HCT116 (cell line): Measurements from ENCODE around the gene ATP8A2. TPM values are rescaled to one million over a fixed set of nuclear protein-coding genes. Genes with fewer than 3 reads are reported as not detected.

Experiments used
- ATAC-seq: fragments of 200-7000 bp; cut with Tn5 transposase; 2 replicates; pipeline ENCODE4 v1.9.1; 2020; ENCODE audit warnings: mild to moderate bottlenecking, moderate library complexity
- BruUV-seq: library from RNA; stranded (reverse); fragments of 400-500 nt; replicated peaks from 2 replicates; lab custom pipeline; 2021; lab: Mats Ljungman, UMichigan
- CTCF ChIA-PET: fragments of 300-600 bp; sonication (Branson Sonifier 250); formaldehyde crosslinking; loops from one replicate; lab custom pipeline; 2021; ENCODE audit warnings: antibody characterized with exemption; lab: Charles Lee
- POLR2A ChIA-PET: fragments of 300-600, 350-600 bp; sonication (Branson Sonifier 250); formaldehyde crosslinking; loops from one replicate; lab custom pipeline; 2021; ENCODE audit warnings: antibody characterized with exemption; lab: Charles Lee
- RAD21 ChIA-PET, 2 experiments: fragments of 300-600 bp; sonication (Branson Sonifier 250); formaldehyde crosslinking; loops; one replicate each; lab custom pipeline; 2023; ENCODE audit warnings: low total read pairs in 2 of 2; ENCODE audit not compliant: uncharacterized antibody in 2 of 2, unreplicated experiment in 2 of 2, low non-redundant PET in 1 of 2; lab: Charles Lee
- DNase-seq: peaks from one replicate; pipeline ENCODE4 v3.0.0-alpha.2; 2010; ENCODE audit warnings: low read depth, low spot score
- H2AFZ ChIP-seq: fragments of 200-600 bp; shearing (Covaris generic), sonication (generic); 2 replicates; pipeline ENCODE4 v1.6.1; 2017; ENCODE audit warnings: low read depth, mixed run types, mixed read lengths, antibody characterized with exemption, low read length; ENCODE audit not compliant: poor library complexity, severe bottlenecking
- H3K27ac ChIP-seq: 2 replicates; pipeline ENCODE4 v1.5.1; 2012; ENCODE audit warnings: low read depth, low read length
- H3K27me3 ChIP-seq: fragments of 200-600 bp; sonication (generic); 2 replicates; pipeline ENCODE4 v1.6.1; 2016; ENCODE audit warnings: mixed run types, low read length, mixed read lengths; ENCODE audit not compliant: insufficient read depth
- H3K36me3 ChIP-seq, 2 experiments: fragments of 200-500 bp in 1 of 2; fragments of 200-600 bp in 1 of 2; sonication (Bioruptor generic) in 1 of 2; sonication (generic) in 1 of 2; 2 replicates each; pipeline versions ENCODE4 v1.5.1 to v1.6.1; 2014 to 2016; ENCODE audit warnings: low read length in 2 of 2, inconsistent platforms in 1 of 2, mixed read lengths in 1 of 2, mixed run types in 1 of 2; ENCODE audit not compliant: insufficient read depth in 2 of 2, control insufficient read depth in 1 of 2
- H3K4me1 ChIP-seq, 2 experiments: fragments of 200-600 bp in 1 of 2; sonication (generic) in 1 of 2; 2 replicates each; pipeline versions ENCODE4 v1.5.1 to v1.6.1; 2012 to 2017; ENCODE audit warnings: low read length in 2 of 2, inconsistent platforms in 1 of 2, mild to moderate bottlenecking in 1 of 2, mixed read lengths in 1 of 2, mixed run types in 1 of 2, moderate library complexity in 1 of 2; ENCODE audit not compliant: insufficient read depth in 2 of 2, control insufficient read depth in 1 of 2
- H3K4me2 ChIP-seq: fragments of 200-600 bp; sonication (generic); 2 replicates; pipeline ENCODE4 v1.6.1; 2017; ENCODE audit warnings: mixed run types, low read length, mixed read lengths
- H3K4me3 ChIP-seq, 2 experiments: fragments of 200-600 bp in 1 of 2; sonication (generic) in 1 of 2; replicated peaks in 1 of 2; 2 replicates each; pipeline ENCODE4 v1.5.1; 2011 to 2016; ENCODE audit warnings: low read length in 2 of 2, control low read depth in 1 of 2, low read depth in 1 of 2, mild to moderate bottlenecking in 1 of 2, mixed read lengths in 1 of 2, mixed run types in 1 of 2
- H3K79me2 ChIP-seq: fragments of 200-600 bp; sonication (generic); 2 replicates; pipeline ENCODE4 v1.6.1; 2017; ENCODE audit warnings: mild to moderate bottlenecking, mixed run types, low read length, moderate library complexity, mixed read lengths; ENCODE audit not compliant: insufficient read depth
- H3K9ac ChIP-seq: fragments of 200-600 bp; sonication (generic); 2 replicates; pipeline ENCODE4 v1.6.1; 2016; ENCODE audit warnings: low read length, mixed read lengths
- H3K9me2 ChIP-seq: fragments of 200-600 bp; sonication (generic), shearing (Covaris generic); 2 replicates; pipeline ENCODE4 v1.6.1; 2017; ENCODE audit warnings: mixed run types, mild to moderate bottlenecking, moderate library complexity; ENCODE audit not compliant: insufficient read depth
- H3K9me3 ChIP-seq, 2 experiments: fragments of 200-500 bp in 1 of 2; fragments of 200-600 bp in 1 of 2; sonication (Bioruptor generic) in 1 of 2; sonication (generic) in 1 of 2; 2 replicates each; pipeline ENCODE4 v1.6.1; 2014 to 2017; ENCODE audit warnings: low read length in 2 of 2, mixed read lengths in 2 of 2, inconsistent platforms in 1 of 2, low read depth in 1 of 2, mild to moderate bottlenecking in 1 of 2, mixed run types in 1 of 2, moderate library complexity in 1 of 2; ENCODE audit not compliant: control insufficient read depth in 1 of 2, insufficient read depth in 1 of 2
- H4K20me1 ChIP-seq: fragments of 200-600 bp; sonication (generic), shearing (Covaris generic); 2 replicates; pipeline ENCODE4 v1.6.1; 2017; ENCODE audit warnings: mixed run types, mild to moderate bottlenecking, moderate library complexity; ENCODE audit not compliant: insufficient read depth
- CBX3 ChIP-seq: IDR thresholded peaks from 2 replicates; pipeline ENCODE4 v1.6.1; 2012; ENCODE audit warnings: low read depth
- CEBPB ChIP-seq: IDR thresholded peaks from 2 replicates; pipeline ENCODE4 v1.6.1; 2012; ENCODE audit warnings: low read depth
- ELF1 ChIP-seq: IDR thresholded peaks from 2 replicates; pipeline ENCODE4 v1.6.1; 2012; ENCODE audit warnings: low read depth, borderline replicate concordance
- EZH2 ChIP-seq: fragments of 200-600 bp; sonication (generic); IDR thresholded peaks from 2 replicates; pipeline ENCODE4 v1.6.1; 2017; ENCODE audit warnings: antibody characterized with exemption, mixed run types
- JUND ChIP-seq: IDR thresholded peaks from 2 replicates; pipeline ENCODE4 v1.6.1; 2012
- POLR2AphosphoS5 ChIP-seq: IDR thresholded peaks from 2 replicates; pipeline ENCODE4 v1.6.1; 2011; ENCODE audit warnings: mild to moderate bottlenecking, low read depth, low read length, moderate library complexity
- REST ChIP-seq: IDR thresholded peaks from 2 replicates; pipeline ENCODE4 v1.6.1; 2012; ENCODE audit warnings: low read depth
- intact Hi-C: fragments of 100-400 bp; cut with micrococcal nuclease; formaldehyde crosslinking; loops from 2 replicates; pipeline ENCODE4 v1.10.0; 2022
- total RNA-seq: library from RNA; stranded (reverse); gene quantifications from one replicate; pipeline ENCODE4 v1.2.1, GENCODE V29; 2021; ENCODE audit not compliant: unreplicated experiment

ATP8A2 gene
- total RNA-seq, 1 experiment from 2014 or later = not detected

- POLR2A ChIA-PET = no interaction called here
- H3K27me3 ChIP-seq = peaks cover 22% of the 10 kb centered on the region
- peaks cover 0 to 4% of the 10 kb centered on the region in 2 experiments; a peak in 1 of 4 replicates for H3K4me1 ChIP-seq
- RAD21 ChIA-PET = no interaction called here
- no peak for DNase-seq
- TF ChIP-seq JUND = no peak
- TF ChIP-seq CEBPB = no peak
- TF ChIP-seq CBX3 = no peak
- TF ChIP-seq POLR2AphosphoS5 = no peak
- TF ChIP-seq REST = no peak
- TF ChIP-seq ELF1 = no peak
- TF ChIP-seq EZH2 = no peak
- peak overlapping the region; percentile 27; the same call in 1 of the 2 replicates for H3K4me2 ChIP-seq
- H3K79me2 ChIP-seq = no peaks in the 10 kb centered on the region
- peak; percentile 62; the same call in 1 of the 2 replicates for ATAC-seq
- no peak overlapping the region for H3K27ac ChIP-seq
- no peak overlapping the region for H3K4me3 ChIP-seq
- intact Hi-C loops = no loop called here
- H3K9ac ChIP-seq = no peak overlapping the region
- H4K20me1 ChIP-seq = no peaks in the 10 kb centered on the region
- no peaks in the 10 kb centered on the region for H3K9me2 ChIP-seq
- no TSS peak for BruUV-seq
- no peaks in the 10 kb centered on the region for H3K36me3 ChIP-seq
- CTCF ChIA-PET = interaction anchor here (1.0 kb wide), 1 partner anchor 624 kb away, joined by 3 read pairs; no protein-coding TSS in a partner anchor
- no peak overlapping the region for H2AFZ ChIP-seq
- H3K9me3 ChIP-seq = no peaks in the 10 kb centered on the region
These were observed 702.9 kb downstream of the ATP8A2 start for GRCh38 chr13:26074706-26075105.

Other genes starting within 250 kb of the ATP8A2 start
- gene AMER2, start 199.7 kb upstream of the ATP8A2 start, total RNA-seq = not detected
- gene MTMR6, start 84.5 kb upstream of the ATP8A2 start, total RNA-seq = 11.4 TPM
- gene NUP58, start 70.3 kb upstream of the ATP8A2 start, total RNA-seq = 101 TPM